HG02970 (cell line): ENCODE measurements around the gene EPB41L2.

Experiments
- ATAC-seq: cut with Tn5 transposase; IDR thresholded peaks from one replicate; pipeline ENCODE4 v1.9.1; 2021; ENCODE audit warnings: mild to moderate bottlenecking, moderate library complexity, moderate number of reproducible peaks; ENCODE audit not compliant: unreplicated experiment, low FRiP score

The EPB41L2 gene

GRCh38 chr6:130851026-130851425, 212.0 kb downstream of the EPB41L2 start:
- ATAC-seq = no peak

- no peak for ATAC-seq
Measured at GRCh38 chr6:130849594-130849993, 213.5 kb downstream of the EPB41L2 start.

- no peak for ATAC-seq
Measured at GRCh38 chr6:130848945-130849344, 214.1 kb downstream of the EPB41L2 start.

- no peak for ATAC-seq
Measured at GRCh38 chr6:130847001-130847910, 215.8 kb downstream of the EPB41L2 start.

- no peak for ATAC-seq
Measured at GRCh38 chr6:130846501-130846900, 216.5 kb downstream of the EPB41L2 start.

GRCh38 chr6:130843575-130844320, 219.3 kb downstream of the EPB41L2 start:
- no peak for ATAC-seq

GRCh38 chr6:130841128-130841728, 221.8 kb downstream of the EPB41L2 start:
- ATAC-seq = no peak

- no peak for ATAC-seq
Measured at GRCh38 chr6:130840050-130840449, 223.0 kb downstream of the EPB41L2 start.

- ATAC-seq = no peak
Measured at GRCh38 chr6:130839379-130839778, 223.7 kb downstream of the EPB41L2 start.

GRCh38 chr6:130838951-130839350, 224.1 kb downstream of the EPB41L2 start:
- ATAC-seq = no peak

GRCh38 chr6:130838250-130838860, 224.7 kb downstream of the EPB41L2 start:
- ATAC-seq = no peak

GRCh38 chr6:130837067-130837466, 226.0 kb downstream of the EPB41L2 start:
- no peak for ATAC-seq

- ATAC-seq = no peak
Measured at GRCh38 chr6:130836055-130836640, 226.9 kb downstream of the EPB41L2 start.

GRCh38 chr6:130834482-130835251, 228.4 kb downstream of the EPB41L2 start:
- no peak for ATAC-seq

- ATAC-seq = no peak
Measured at GRCh38 chr6:130833569-130833968, 229.5 kb downstream of the EPB41L2 start.

- ATAC-seq = no peak
Measured at GRCh38 chr6:130831607-130832006, 231.4 kb downstream of the EPB41L2 start.

- no peak for ATAC-seq
Measured at GRCh38 chr6:130829333-130829910, 233.6 kb downstream of the EPB41L2 start.

- no peak for ATAC-seq
Measured at GRCh38 chr6:130827247-130828149, 235.5 kb downstream of the EPB41L2 start, which contains the start of gene SMLR1. Gene SMLR1 (plus strand): TSS chr6:130827406. CDS start chr6:130827414, 8 bp downstream.
